K562 (cell line): ENCODE results near the gene TIMM23. TPM values are rescaled to one million over a fixed set of nuclear protein-coding genes. Genes with fewer than 3 reads are reported as not detected.

Experiments used
- BRD4 ChIP-seq: fragments of 200-600 bp; sonication (generic); IDR thresholded peaks from 2 replicates; pipeline ENCODE4 v1.6.1; 2017; ENCODE audit warnings: inconsistent platforms
- C11orf30 ChIP-seq: fragments of 450-650 bp; IDR thresholded peaks from 2 replicates; pipeline ENCODE4 v1.6.1; 2016; ENCODE audit warnings: low read depth, mild to moderate bottlenecking
- CC2D1A ChIP-seq: fragments of 450-650 bp; IDR thresholded peaks from 2 replicates; pipeline ENCODE4 v1.6.1; 2017; ENCODE audit warnings: mild to moderate bottlenecking
- CSDE1 ChIP-seq, 2 experiments: fragments of 450-650 bp; IDR thresholded peaks; 2 replicates each; pipeline ENCODE4 v1.6.1; 2016; ENCODE audit warnings: mild to moderate bottlenecking in 1 of 2
- ESRRA ChIP-seq: fragments of 450-650 bp; IDR thresholded peaks from 2 replicates; pipeline ENCODE4 v1.6.1; 2014; ENCODE audit warnings: low read depth, mild to moderate bottlenecking, moderate library complexity, borderline replicate concordance
- HDAC3 ChIP-seq: fragments of 450-650 bp; IDR thresholded peaks from 2 replicates; pipeline ENCODE4 v1.6.1; 2018; ENCODE audit warnings: borderline replicate concordance, mild to moderate bottlenecking, moderate library complexity; ENCODE audit not compliant: partially characterized antibody
- KDM1A ChIP-seq, 2 experiments: fragments of 450-650 bp; IDR thresholded peaks; 2 replicates each; pipeline ENCODE4 v1.6.1; 2016; ENCODE audit warnings: mild to moderate bottlenecking in 2 of 2
- LEF1 ChIP-seq: fragments of 450-650 bp; IDR thresholded peaks from 2 replicates; pipeline ENCODE4 v1.6.1; 2016; ENCODE audit warnings: mild to moderate bottlenecking
- NBN ChIP-seq: fragments of 450-650 bp; IDR thresholded peaks from 2 replicates; pipeline ENCODE4 v1.6.1; 2016; ENCODE audit warnings: low read depth, mild to moderate bottlenecking
- SMAD3 ChIP-seq: fragments of 450-650 bp; formaldehyde crosslinking; conservative IDR thresholded peaks from 2 replicates; pipeline ENCODE4 v1.4.0; 2020; ENCODE audit warnings: mild to moderate bottlenecking
- TAF1 ChIP-seq: IDR thresholded peaks from 2 replicates; pipeline ENCODE4 v1.6.1; 2011; ENCODE audit warnings: mild to moderate bottlenecking, low read length, moderate library complexity; ENCODE audit not compliant: insufficient read depth, control insufficient read depth, severe bottlenecking; ENCODE audit errors: extremely low read depth
- TCF7 ChIP-seq: sonication (generic); IDR thresholded peaks from 2 replicates; pipeline ENCODE4 v1.6.1; 2016; ENCODE audit warnings: antibody characterized with exemption, borderline replicate concordance
- ZKSCAN8 ChIP-seq: fragments of 200-800 bp; sonication (Bioruptor generic); IDR thresholded peaks from 2 replicates; pipeline ENCODE4 v1.6.1; 2016; ENCODE audit warnings: missing genetic modification characterization, missing compliant biosample characterization
- ZNF3 ChIP-seq: fragments of 250-450 bp; sonication (Bioruptor Pico); IDR thresholded peaks from 2 replicates; pipeline ENCODE4 v1.5.0; 2021; ENCODE audit warnings: mild to moderate bottlenecking, moderate library complexity
- ZNF589 ChIP-seq: fragments of 200-800 bp; sonication (Bioruptor generic); IDR thresholded peaks from 2 replicates; pipeline ENCODE4 v1.6.1; 2016; ENCODE audit warnings: low read depth, missing genetic modification characterization, missing compliant biosample characterization
- ZNF766 ChIP-seq: fragments of 200-800 bp; sonication (Bioruptor generic); conservative IDR thresholded peaks from 2 replicates; pipeline ENCODE4 v1.6.1; 2016; ENCODE audit warnings: missing genetic modification characterization, missing compliant biosample characterization
- polyA plus RNA-seq, 8 experiments: library from polyadenylated mRNA; depleted of rRNA in 4 of 8; stranded (reverse) in 5 of 8; unstranded in 3 of 8; fragments of >200 nt; fragmentation: Nextera tagmentation in 2 of 8; fragmentation: Illumina TruSeq in 1 of 8; extraction: Ambion mirVana in 2 of 8; extraction: Trizol in 1 of 8; gene quantifications; 2 replicates each; pipeline versions ENCODE4 v1.2.1 to v1.2.3, GENCODE V29; 2011 to 2014; ENCODE audit warnings: inconsistent platforms in 1 of 8, missing spikeins in 1 of 8
- total RNA-seq, 7 experiments: library from RNA; depleted of rRNA in 6 of 7; stranded (reverse); fragments of >200 nt in 6 of 7; fragmentation: Illumina TruSeq in 2 of 7; extraction: Trizol in 2 of 7; gene quantifications; 2 replicates each; pipeline versions ENCODE4 v1.2.1 to v1.2.3, GENCODE V29; 2011 to 2021; ENCODE audit warnings: low replicate concordance in 1 of 7
- TF ChIP-seq, protein P1 (sequence below): fragments of 200-800 bp; sonication (Bioruptor generic); IDR thresholded peaks from 2 replicates; pipeline ENCODE4 v1.6.1; 2016; ENCODE audit warnings: missing genetic modification characterization, missing compliant biosample characterization

Gene TIMM23
- total and polyA plus RNA-seq, 9 of the 15 experiments (the other 6 are each of a cell fraction or from before 2014, with no cell fraction given) = 148 to 280 (median 183) TPM

DNA sequence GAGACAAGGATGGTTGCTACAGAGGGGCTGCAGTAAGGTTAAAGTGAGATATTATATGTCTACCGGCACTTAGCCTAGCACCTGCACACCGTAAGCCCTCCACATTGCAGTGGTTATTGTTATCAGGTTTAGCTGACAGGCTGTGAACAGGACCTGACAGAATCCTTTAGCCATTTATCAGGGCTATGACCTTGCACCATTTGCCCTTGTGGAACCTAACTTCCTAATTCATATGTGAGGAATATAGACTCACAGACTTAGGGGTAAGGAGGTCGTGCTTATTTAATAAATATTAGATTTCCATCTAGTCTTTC is 48.0 kb downstream of the TIMM23 start (continued):
- TF ChIP-seq, protein P1, sequence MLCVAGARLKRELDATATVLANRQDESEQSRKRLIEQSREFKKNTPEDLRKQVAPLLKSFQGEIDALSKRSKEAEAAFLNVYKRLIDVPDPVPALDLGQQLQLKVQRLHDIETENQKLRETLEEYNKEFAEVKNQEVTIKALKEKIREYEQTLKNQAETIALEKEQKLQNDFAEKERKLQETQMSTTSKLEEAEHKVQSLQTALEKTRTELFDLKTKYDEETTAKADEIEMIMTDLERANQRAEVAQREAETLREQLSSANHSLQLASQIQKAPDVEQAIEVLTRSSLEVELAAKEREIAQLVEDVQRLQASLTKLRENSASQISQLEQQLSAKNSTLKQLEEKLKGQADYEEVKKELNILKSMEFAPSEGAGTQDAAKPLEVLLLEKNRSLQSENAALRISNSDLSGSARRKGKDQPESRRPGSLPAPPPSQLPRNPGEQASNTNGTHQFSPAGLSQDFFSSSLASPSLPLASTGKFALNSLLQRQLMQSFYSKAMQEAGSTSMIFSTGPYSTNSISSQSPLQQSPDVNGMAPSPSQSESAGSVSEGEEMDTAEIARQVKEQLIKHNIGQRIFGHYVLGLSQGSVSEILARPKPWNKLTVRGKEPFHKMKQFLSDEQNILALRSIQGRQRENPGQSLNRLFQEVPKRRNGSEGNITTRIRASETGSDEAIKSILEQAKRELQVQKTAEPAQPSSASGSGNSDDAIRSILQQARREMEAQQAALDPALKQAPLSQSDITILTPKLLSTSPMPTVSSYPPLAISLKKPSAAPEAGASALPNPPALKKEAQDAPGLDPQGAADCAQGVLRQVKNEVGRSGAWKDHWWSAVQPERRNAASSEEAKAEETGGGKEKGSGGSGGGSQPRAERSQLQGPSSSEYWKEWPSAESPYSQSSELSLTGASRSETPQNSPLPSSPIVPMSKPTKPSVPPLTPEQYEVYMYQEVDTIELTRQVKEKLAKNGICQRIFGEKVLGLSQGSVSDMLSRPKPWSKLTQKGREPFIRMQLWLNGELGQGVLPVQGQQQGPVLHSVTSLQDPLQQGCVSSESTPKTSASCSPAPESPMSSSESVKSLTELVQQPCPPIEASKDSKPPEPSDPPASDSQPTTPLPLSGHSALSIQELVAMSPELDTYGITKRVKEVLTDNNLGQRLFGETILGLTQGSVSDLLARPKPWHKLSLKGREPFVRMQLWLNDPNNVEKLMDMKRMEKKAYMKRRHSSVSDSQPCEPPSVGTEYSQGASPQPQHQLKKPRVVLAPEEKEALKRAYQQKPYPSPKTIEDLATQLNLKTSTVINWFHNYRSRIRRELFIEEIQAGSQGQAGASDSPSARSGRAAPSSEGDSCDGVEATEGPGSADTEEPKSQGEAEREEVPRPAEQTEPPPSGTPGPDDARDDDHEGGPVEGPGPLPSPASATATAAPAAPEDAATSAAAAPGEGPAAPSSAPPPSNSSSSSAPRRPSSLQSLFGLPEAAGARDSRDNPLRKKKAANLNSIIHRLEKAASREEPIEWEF = 0 out of 2 replicates have a peak, but pooled peaks have one; percentile 9
- TF ChIP-seq C11orf30 (peak; percentile 17; the same call in 1 of the 2 replicates), KDM1A (IDR thresholded peaks at IDR 0.05) (peak in 1 of 2 experiments; percentile 30; a peak in 2 of 4 replicates), SMAD3 (CRISPR knock-in tag) (no peak), ZNF589 (CRISPR knock-in tag) (no peak), TCF7 (no peak), HDAC3 (peak; percentile 34), ZNF3 (no peak), TAF1 (no peak), LEF1 (peak; percentile 62; the same call in 1 of the 2 replicates), ZKSCAN8 (CRISPR knock-in tag) (no peak), CC2D1A (no peak), CSDE1 (IDR thresholded peaks at IDR 0.05) (no peak), NBN (peak; percentile 27; the same call in 1 of the 2 replicates), ESRRA (peak; percentile 99), BRD4 (no peak), ZNF766 (no peak)
